ENCODE measurements around the gene NEBL.

- TF ChIP-seq EZH2 (IDR thresholded peaks at IDR 0.05) (no peak), POLR2AphosphoS5 (IDR thresholded peaks at IDR 0.05; ENCODE audit: borderline replicate concordance, low read depth, low read length) (no peak)
Observed at GRCh38 chr10:20920061-20920460, 22.9 kb upstream of the NEBL start.
